Heart right ventricle (tissue), 16 donors: ENCODE results near the gene KLF13. TPM values are rescaled to one million over a fixed set of nuclear protein-coding genes. Genes with fewer than 3 reads are reported as not detected.

Source experiments
- ATAC-seq, 8 donors: fragments of 200-7000 bp; cut with Tn5 transposase; one replicate each; pipeline ENCODE4 v1.9.1; 2020; ENCODE audit warnings: mild to moderate bottlenecking in 8 of 8, moderate library complexity in 8 of 8, moderate number of reproducible peaks in 1 of 8
- DNase-seq, 2 donors: peaks; one replicate each; pipeline ENCODE4 v3.0.0-alpha.2; 2020
- H3K27ac ChIP-seq, 10 donors: fragments of 200-600 bp; sonication (generic) in 2 of 10; one replicate each; pipeline versions ENCODE4 v1.5.0 to v1.8.0; 2020 to 2022; ENCODE audit warnings: mild to moderate bottlenecking in 3 of 10
- H3K27me3 ChIP-seq, 7 donors: fragments of 200-600 bp; one replicate each; pipeline ENCODE4 v1.8.0; 2021 to 2022; ENCODE audit warnings: mild to moderate bottlenecking in 2 of 7
- H3K36me3 ChIP-seq, 9 donors: fragments of 200-600 bp; sonication (generic) in 1 of 9; one replicate each; pipeline versions ENCODE4 v1.5.0 to v1.8.0; 2020 to 2022; ENCODE audit warnings: mild to moderate bottlenecking in 2 of 9
- H3K4me1 ChIP-seq, 9 donors: fragments of 200-600 bp; sonication (generic) in 1 of 9; one replicate each; pipeline versions ENCODE4 v1.5.0 to v1.8.0; 2020 to 2022; ENCODE audit warnings: mild to moderate bottlenecking in 4 of 9
- H3K4me3 ChIP-seq, 10 donors: fragments of 200-600 bp; sonication (generic) in 2 of 10; one replicate each; pipeline versions ENCODE4 v1.5.0 to v1.8.0; 2020 to 2022; ENCODE audit warnings: mild to moderate bottlenecking in 7 of 10, moderate library complexity in 2 of 10
- H3K9me3 ChIP-seq, 11 donors: fragments of 200-600 bp in 10 of 11; sonication (generic) in 2 of 11; one replicate each; pipeline versions ENCODE4 v1.5.0 to v1.8.0; 2013 to 2022; ENCODE audit warnings: mild to moderate bottlenecking in 2 of 11, control low read depth in 1 of 11, moderate library complexity in 1 of 11
- CTCF ChIP-seq, 9 donors: fragments of 200-600 bp; sonication (generic) in 2 of 9; IDR thresholded peaks; one replicate each; pipeline versions ENCODE4 v1.5.0 to v1.8.0; 2021 to 2022; ENCODE audit warnings: antibody characterized with exemption in 9 of 9, mild to moderate bottlenecking in 5 of 9, moderate library complexity in 1 of 9
- WGBS, 2 donors: extraction: QIAGEN DNeasy Blood & Tissue Kit; methylation state at CpG; one replicate each; pipeline ENCODE4 v1.1.7; 2013; ENCODE audit warnings: inconsistent platforms in 1 of 2; 5-methylcytosine and 5-hydroxymethylcytosine counted together
- intact Hi-C, 10 donors: fragments of 100-400 bp; cut with DNase I; formaldehyde crosslinking; loops; one replicate each; pipeline versions ENCODE4 v1.11.1 to v1.14.2; 2022
- polyA plus RNA-seq, 2 donors: library from polyadenylated mRNA; stranded (reverse); fragments of 200-250 nt; gene quantifications; one replicate each; pipeline ENCODE4 v1.2.3, GENCODE V29; 2013
- total RNA-seq, 10 donors: library from RNA; stranded (reverse); fragmentation: NEBNext Ultra II Directional in 3 of 10; extraction: Animal tissue kit (Norgen Biotek cat#: 25700) in 3 of 10; gene quantifications; one replicate each; pipeline versions ENCODE4 v1.2.1 to v1.2.4, GENCODE V29; 2021 to 2023
- donor health status: Arrhythmogenic right ventricular cardiomyopathy.
- donor health status: ischemic (EF 13 %, LVEDD 7.1; RV severe dilation, severe dysfunction).
- donor health status: healthy with polysubstance abuse.
- donor health status: DM: no; HTN: yes; CAD: no.
- donor health status: DM: no; HTN: no; CAD: no.
- donor health status: ischemic (EF 25% LVEDD 6.9; RV normal size, moderate dysfunction).
- donor health status: ischemic (EF 25% LVEDD 5.7; RV mildly dilated, moderate dysfunction).
- donor health status: healthy.
- donor health status: DM: yes; HTN: yes; CAD: no.
- donor health status: Ischemic cardiomyopathy.
- donor health status: ischemic (EF 35%, LVEDD 5.7; RV mildly dilated, moderate dysfunction).
- donor health status: nonischemic (EF 11% LVEDD 7.7; RV severe dilation, severe dysfunction).
- donor health status: DM: yes; HTN: yes; CAD: no.
- donor health status: PGD.
- donor health status: ischemic (EF 29% LVEDD 5.4; RV normal size, mild dysfunction).
- donor health status: nonischemic (EF 23%, LVEDD 6.1; RV moderate dilation, normal function).

Gene KLF13
- total and polyA plus RNA-seq, 12 donors: 28.4 to 101 (median 45.0) TPM

- no peak for ATAC-seq
- DNase-seq: no peak
- TF ChIP-seq CTCF (IDR thresholded peaks at IDR 0.05): no peak
- intact Hi-C loops: loop anchor here in 2 of 10 donors (10.0 kb wide), 3 partner anchors 62 to 152 kb away; no protein-coding TSS in a partner anchor
- Histone ChIP-seq H3K4me3 (no peak overlapping the region), H3K27me3 (no peaks in the 10 kb centered on the region), H3K27ac (peak overlapping the region; percentile 31 to 100 (median 76)), H3K9me3 (no peaks in the 10 kb centered on the region), H3K36me3 (no peaks in the 10 kb centered on the region), H3K4me1 (peaks cover 62 to 93% (median 89%) of the 10 kb centered on the region in 9 donors)
- 60 to 76% methylated on average over 1 of the region's 1 CpG for WGBS, 2 donors
Measured at GRCh38 chr15:31332681-31333071, 6.0 kb downstream of the KLF13 start.

GRCh38 chr15:31333119-31333518 is 6.5 kb downstream of the KLF13 start:
- peak overlapping the region; percentile 20 to 100 (median 76) for H3K27ac ChIP-seq
- 61 to 63% methylated on average over 4 of the region's 4 CpGs for WGBS, 2 donors
- intact Hi-C loops: loop anchor here in 2 of 10 donors (10.0 kb wide), 3 partner anchors 62 to 152 kb away; no protein-coding TSS in a partner anchor

GRCh38 chr15:31333820-31334219 is 7.2 kb downstream of the KLF13 start:
- WGBS, 2 donors: 98 to 100% methylated on average over 3 of the region's 3 CpGs
- H3K27ac ChIP-seq: peak overlapping the region in 9 of 10 donors; percentile 24 to 100 (median 74)
- no peak overlapping the region for H3K4me3 ChIP-seq
- no peaks in the 10 kb centered on the region for H3K9me3 ChIP-seq
- intact Hi-C loops: loop anchor here in 3 of 10 donors (2.0 to 10.0 kb wide), 4 partner anchors 19 to 151 kb away; no protein-coding TSS in a partner anchor
- H3K4me1 ChIP-seq: peaks cover 73 to 99% (median 98%) of the 10 kb centered on the region in 9 donors
- H3K27me3 ChIP-seq: no peaks in the 10 kb centered on the region
- TF ChIP-seq CTCF (IDR thresholded peaks at IDR 0.05): no peak
- ATAC-seq (no peak), DNase-seq (no peak)
- H3K36me3 ChIP-seq: no peaks in the 10 kb centered on the region

More at GRCh38 chr15:31333119-31333518, 6.5 kb downstream of the KLF13 start:
- peaks cover 67 to 98% (median 94%) of the 10 kb centered on the region in 9 donors for H3K4me1 ChIP-seq
- no peaks in the 10 kb centered on the region for H3K9me3 ChIP-seq
- H3K4me3 ChIP-seq: no peak overlapping the region
- TF ChIP-seq CTCF (IDR thresholded peaks at IDR 0.05): no peak
- H3K27me3 ChIP-seq: no peaks in the 10 kb centered on the region
- DNase-seq (no peak), ATAC-seq (no peak)
- no peaks in the 10 kb centered on the region for H3K36me3 ChIP-seq

- Histone ChIP-seq H3K36me3 (peaks cover 0 to 10% (median 0%) of the 10 kb centered on the region in 9 donors), H3K4me3 (no peak overlapping the region), H3K4me1 (peaks cover 80 to 99% (median 99%) of the 10 kb centered on the region in 9 donors), H3K27ac (peak overlapping the region; percentile 26 to 100 (median 72)), H3K9me3 (no peaks in the 10 kb centered on the region), H3K27me3 (no peaks in the 10 kb centered on the region)
- intact Hi-C loops: loop anchor here in 3 of 10 donors (2.0 to 10.0 kb wide), 4 partner anchors 17 to 149 kb away; no protein-coding TSS in a partner anchor
- 59 to 62% methylated on average over 9 of the region's 9 CpGs for WGBS, 2 donors
- ATAC-seq: peak in 1 of 8 donors; percentile 8
- DNase-seq: no peak
- no peak for TF ChIP-seq CTCF (IDR thresholded peaks at IDR 0.05)
Measured at GRCh38 chr15:31335989-31336592, 9.5 kb downstream of the KLF13 start.
